ENCODE data around the gene NMUR1.

NMUR1 gene

DNA sequence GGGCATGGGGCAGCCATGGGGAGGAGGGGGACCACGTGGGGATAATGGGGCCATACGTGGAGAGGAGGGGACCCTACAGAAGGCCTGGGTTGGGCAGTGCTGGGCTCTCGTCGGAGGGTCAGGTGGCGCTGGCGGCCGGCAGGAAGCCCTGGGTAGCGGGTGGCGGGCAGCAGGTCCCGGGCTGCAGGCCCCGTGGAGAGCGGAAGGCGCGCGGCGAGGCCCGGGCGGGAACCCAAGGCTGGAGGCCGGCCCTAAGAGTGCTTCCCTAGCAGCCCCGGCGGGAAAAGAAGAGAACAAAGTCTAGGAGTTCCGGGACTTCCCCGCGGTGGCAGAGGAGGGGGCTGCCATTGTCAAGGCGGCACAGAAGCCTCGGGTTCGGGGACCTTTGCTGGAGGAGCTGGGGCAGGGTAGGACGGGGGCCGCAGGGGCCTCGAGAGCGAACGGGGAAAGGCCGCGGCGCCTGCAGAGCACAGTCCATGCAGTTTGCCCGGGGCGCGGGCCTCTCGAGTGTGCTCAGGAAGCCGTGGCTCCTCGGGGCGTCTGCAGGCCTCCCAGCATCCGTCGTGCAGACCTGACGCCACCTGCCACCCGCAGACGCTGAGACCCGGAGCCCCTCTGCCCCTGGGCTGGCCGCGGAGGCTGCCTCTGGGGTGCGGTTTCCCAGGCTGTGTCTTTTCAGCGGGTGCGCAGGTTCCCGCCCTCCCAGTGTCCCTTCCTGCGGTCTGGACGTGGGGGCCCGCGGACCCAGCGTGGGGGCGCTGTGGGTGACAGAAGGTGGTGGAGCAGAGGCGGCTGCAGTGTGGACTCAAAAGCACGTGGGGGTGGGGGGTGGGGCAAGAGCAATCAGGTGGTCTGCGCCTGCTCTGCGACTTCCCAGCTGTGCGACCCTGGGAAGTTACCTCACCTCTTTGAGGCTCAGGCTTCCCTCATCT is 46.6 kb downstream of the NMUR1 start:
- DNase-seq, result peak; percentile 15 to 31

GRCh38 chr2:231482806-231483391 is 47.3 kb downstream of the NMUR1 start:
- peak; percentile 29 to 66 for DNase-seq

GRCh38 chr2:231480781-231481180 is 49.5 kb downstream of the NMUR1 start:
- no peak for DNase-seq

DNA sequence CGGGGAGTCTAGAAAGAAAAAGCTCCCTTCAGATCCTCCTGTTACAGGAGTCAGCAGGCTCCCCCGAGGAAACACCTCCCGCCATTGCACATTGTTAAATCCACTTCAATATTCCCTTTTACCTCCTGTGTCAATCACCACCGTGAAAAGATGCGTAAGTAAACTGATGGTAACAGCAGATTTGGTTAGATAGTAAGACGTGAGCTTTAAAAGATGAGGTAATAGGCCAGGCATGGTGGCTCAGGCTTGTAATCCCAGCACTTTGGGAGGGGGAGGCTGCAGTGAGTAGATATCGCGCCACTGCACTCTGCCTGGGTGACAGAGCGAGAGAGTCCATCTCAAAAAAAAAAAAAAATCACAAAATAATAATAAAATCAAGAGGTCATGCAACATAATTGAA is 50.8 kb downstream of the NMUR1 start:
- DNase-seq, result no peak

DNA sequence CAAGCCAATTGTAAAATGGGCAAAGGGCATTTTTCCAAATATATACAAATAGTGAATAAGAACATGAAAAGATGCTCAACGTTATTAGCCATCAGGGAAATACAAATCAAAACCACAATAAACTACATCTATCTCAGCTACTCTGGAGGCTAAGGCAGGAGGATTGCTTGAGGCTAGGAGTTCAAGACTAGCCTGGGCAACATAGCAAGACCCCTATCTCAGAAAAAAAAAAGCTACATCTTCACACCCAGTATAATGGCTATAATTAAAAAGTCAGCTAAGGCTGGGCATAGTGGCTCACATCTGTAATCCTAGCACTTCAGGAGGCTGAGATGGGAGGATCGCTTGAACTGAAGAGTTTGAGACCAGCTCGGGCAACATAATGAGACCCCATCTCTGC is 53.3 kb downstream of the NMUR1 start:
- no peak for DNase-seq

DNA sequence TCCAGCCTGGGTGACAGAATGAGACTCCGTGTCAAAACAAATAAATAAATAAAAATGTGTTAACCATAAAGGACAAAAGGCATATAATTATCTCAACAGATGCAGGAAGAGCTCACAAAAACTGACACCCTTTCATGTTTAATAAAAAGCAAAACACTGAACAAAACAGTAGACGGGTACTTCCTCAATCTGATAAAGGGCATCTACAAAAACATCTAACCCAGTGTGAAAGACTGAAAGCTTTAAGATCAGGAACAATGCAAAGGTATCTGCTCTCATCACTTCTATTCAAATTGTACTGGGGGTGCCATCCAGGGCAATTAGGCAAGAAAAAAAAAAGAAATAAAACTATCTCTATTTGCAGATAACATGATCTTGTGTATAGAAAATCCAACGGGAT is 54.3 kb downstream of the NMUR1 start:
- no peak for DNase-seq
